HPDE6-E6E7 (cell line): ENCODE data around the gene CNTNAP3.
"Not testable (repeated sequence)": the region's sequence is repeated elsewhere in the genome, so short reads cannot be mapped to it uniquely, and the experiment has no call there.

Experiments
- DNase-seq: peaks from one replicate; pipeline ENCODE4 v3.0.0; 2011; ENCODE audit warnings: missing footprints; ENCODE audit errors: extremely low spot score

Gene CNTNAP3

GRCh38 chr9:39073537-39073936, 214.4 kb downstream of the CNTNAP3 start:
- DNase-seq: not testable (repeated sequence)

- not testable (repeated sequence) for DNase-seq
Observed at GRCh38 chr9:39067683-39068082, 220.3 kb downstream of the CNTNAP3 start.

GRCh38 chr9:39062966-39063365, 225.0 kb downstream of the CNTNAP3 start:
- DNase-seq: not testable (repeated sequence)

- not testable (repeated sequence) for DNase-seq
Observed at GRCh38 chr9:39054453-39054852, 233.5 kb downstream of the CNTNAP3 start.

GRCh38 chr9:39046833-39047232, 241.1 kb downstream of the CNTNAP3 start:
- not testable (repeated sequence) for DNase-seq

GRCh38 chr9:39042352-39042803, 245.6 kb downstream of the CNTNAP3 start:
- not testable (repeated sequence) for DNase-seq

GRCh38 chr9:39041774-39042173, 246.2 kb downstream of the CNTNAP3 start:
- not testable (repeated sequence) for DNase-seq

GRCh38 chr9:39039148-39039547, 248.8 kb downstream of the CNTNAP3 start:
- not testable (repeated sequence) for DNase-seq

GRCh38 chr9:39038221-39038620, 249.7 kb downstream of the CNTNAP3 start:
- DNase-seq: not testable (repeated sequence)

- not testable (repeated sequence) for DNase-seq
Observed at GRCh38 chr9:39033849-39034248, 254.1 kb downstream of the CNTNAP3 start.

- DNase-seq: not testable (repeated sequence)
Observed at GRCh38 chr9:39030204-39031019, 257.6 kb downstream of the CNTNAP3 start.

GRCh38 chr9:39028855-39029254, 259.1 kb downstream of the CNTNAP3 start:
- not testable (repeated sequence) for DNase-seq

GRCh38 chr9:39028168-39028567, 259.8 kb downstream of the CNTNAP3 start:
- not testable (repeated sequence) for DNase-seq

- DNase-seq: not testable (repeated sequence)
Observed at GRCh38 chr9:39025911-39026588, 261.9 kb downstream of the CNTNAP3 start.
